HCT116 (cell line): ENCODE measurements around the gene B4GALNT3.

Source experiments
- POLR2A ChIP-seq: IDR thresholded peaks from 2 replicates; pipeline ENCODE4 v1.7.0; 2011; ENCODE audit warnings: borderline replicate concordance; ENCODE audit not compliant: insufficient read depth, insufficient read length; ENCODE audit errors: extremely low read depth
- ZNF274 ChIP-seq: fragments of 200-500 bp; sonication (Bioruptor generic); IDR thresholded peaks from 2 replicates; pipeline ENCODE4 v1.6.1; 2014; ENCODE audit warnings: mild to moderate bottlenecking, low read depth, low read length, inconsistent platforms
- TF ChIP-seq, protein P1 (sequence below), 3 experiments: fragments of 200-600 bp in 1 of 3; sonication (generic) in 1 of 3; IDR thresholded peaks in 2 of 3; conservative IDR thresholded peaks in 1 of 3; 2 replicates each; pipeline ENCODE4 v1.5.1; 2012 to 2017; ENCODE audit warnings: low read depth in 2 of 3, low read length in 2 of 3, antibody characterized with exemption in 1 of 3, borderline replicate concordance in 1 of 3, control low read depth in 1 of 3, mild to moderate bottlenecking in 1 of 3, mixed read lengths in 1 of 3, mixed run types in 1 of 3, moderate library complexity in 1 of 3; ENCODE audit not compliant: insufficient read depth in 1 of 3

DNA sequence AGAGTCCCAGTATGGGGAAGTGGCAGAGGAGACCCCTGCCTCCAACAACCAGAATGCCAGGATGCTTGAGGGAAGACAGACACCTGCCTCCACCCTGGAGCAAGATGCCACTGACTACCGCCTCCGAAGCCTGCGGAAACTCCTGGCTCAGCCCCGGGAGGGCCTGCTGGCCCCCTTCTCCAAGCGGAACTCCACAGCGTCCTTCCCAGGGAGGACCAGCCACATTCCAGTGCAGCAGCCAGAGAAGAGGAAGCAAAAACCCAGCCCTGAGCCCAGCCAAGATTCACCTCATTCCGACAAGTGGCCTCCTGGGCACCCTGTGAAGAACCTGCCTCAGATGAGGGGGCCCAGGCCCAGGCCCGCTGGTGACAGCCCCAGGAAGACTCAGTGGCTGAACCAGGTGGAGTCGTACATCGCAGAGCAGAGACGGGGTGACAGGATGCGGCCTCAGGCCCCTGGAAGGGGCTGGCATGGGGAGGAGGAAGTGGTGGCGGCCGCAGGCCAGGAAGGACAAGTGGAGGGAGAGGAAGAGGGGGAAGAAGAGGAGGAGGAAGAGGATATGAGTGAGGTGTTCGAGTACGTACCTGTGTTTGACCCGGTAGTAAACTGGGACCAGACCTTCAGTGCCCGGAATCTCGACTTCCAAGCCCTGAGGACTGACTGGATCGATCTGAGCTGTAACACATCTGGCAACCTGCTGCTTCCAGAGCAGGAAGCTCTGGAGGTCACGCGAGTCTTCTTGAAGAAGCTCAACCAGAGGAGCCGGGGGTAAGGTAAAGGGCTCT, 93.7 kb downstream of the B4GALNT3 start:
- TF ChIP-seq, protein P1, sequence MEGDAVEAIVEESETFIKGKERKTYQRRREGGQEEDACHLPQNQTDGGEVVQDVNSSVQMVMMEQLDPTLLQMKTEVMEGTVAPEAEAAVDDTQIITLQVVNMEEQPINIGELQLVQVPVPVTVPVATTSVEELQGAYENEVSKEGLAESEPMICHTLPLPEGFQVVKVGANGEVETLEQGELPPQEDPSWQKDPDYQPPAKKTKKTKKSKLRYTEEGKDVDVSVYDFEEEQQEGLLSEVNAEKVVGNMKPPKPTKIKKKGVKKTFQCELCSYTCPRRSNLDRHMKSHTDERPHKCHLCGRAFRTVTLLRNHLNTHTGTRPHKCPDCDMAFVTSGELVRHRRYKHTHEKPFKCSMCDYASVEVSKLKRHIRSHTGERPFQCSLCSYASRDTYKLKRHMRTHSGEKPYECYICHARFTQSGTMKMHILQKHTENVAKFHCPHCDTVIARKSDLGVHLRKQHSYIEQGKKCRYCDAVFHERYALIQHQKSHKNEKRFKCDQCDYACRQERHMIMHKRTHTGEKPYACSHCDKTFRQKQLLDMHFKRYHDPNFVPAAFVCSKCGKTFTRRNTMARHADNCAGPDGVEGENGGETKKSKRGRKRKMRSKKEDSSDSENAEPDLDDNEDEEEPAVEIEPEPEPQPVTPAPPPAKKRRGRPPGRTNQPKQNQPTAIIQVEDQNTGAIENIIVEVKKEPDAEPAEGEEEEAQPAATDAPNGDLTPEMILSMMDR (IDR thresholded peaks at IDR 0.05 in 2 of 3, conservative IDR thresholded peaks at IDR 0.05 in 1 of 3; ENCODE audit: borderline replicate concordance in 1 of 3, insufficient read depth in 1 of 3, low read depth in 2 of 3, low read length in 2 of 3) = no peak
- TF ChIP-seq POLR2A (no peak), ZNF274 (no peak)
